HG03025 (cell line): Measurements from ENCODE around the gene PDE2A.

Experiments used
- ATAC-seq: cut with Tn5 transposase; IDR thresholded peaks from one replicate; pipeline ENCODE4 v1.9.1; 2021; ENCODE audit warnings: mild to moderate bottlenecking, moderate library complexity; ENCODE audit not compliant: unreplicated experiment, low FRiP score

Gene PDE2A

GRCh38 chr11:72665911-72666472, 8.2 kb downstream of the PDE2A start:
- ATAC-seq, result no peak

GRCh38 chr11:72662036-72662435, 12.2 kb downstream of the PDE2A start:
- no peak for ATAC-seq

GRCh38 chr11:72661486-72661885, 12.7 kb downstream of the PDE2A start:
- no peak for ATAC-seq

GRCh38 chr11:72658989-72659640, 15.1 kb downstream of the PDE2A start:
- ATAC-seq, result no peak

GRCh38 chr11:72657411-72658100, 16.7 kb downstream of the PDE2A start:
- ATAC-seq, result no peak

GRCh38 chr11:72655896-72656464, 18.2 kb downstream of the PDE2A start:
- no peak for ATAC-seq

GRCh38 chr11:72655014-72655413, 19.2 kb downstream of the PDE2A start:
- no peak for ATAC-seq

- ATAC-seq, result no peak
Measured at GRCh38 chr11:72653649-72654048, 20.6 kb downstream of the PDE2A start.

- no peak for ATAC-seq
Measured at GRCh38 chr11:72652873-72653630, 21.2 kb downstream of the PDE2A start.

GRCh38 chr11:72652133-72652532, 22.1 kb downstream of the PDE2A start:
- no peak for ATAC-seq

- no peak for ATAC-seq
Measured at GRCh38 chr11:72649215-72649976, 24.8 kb downstream of the PDE2A start.

GRCh38 chr11:72648384-72649136, 25.7 kb downstream of the PDE2A start:
- no peak for ATAC-seq

GRCh38 chr11:72647882-72648281, 26.3 kb downstream of the PDE2A start:
- no peak for ATAC-seq

- ATAC-seq, result no peak
Measured at GRCh38 chr11:72646472-72646871, 27.8 kb downstream of the PDE2A start.

- no peak for ATAC-seq
Measured at GRCh38 chr11:72646024-72646423, 28.2 kb downstream of the PDE2A start.

GRCh38 chr11:72643547-72643946, 30.7 kb downstream of the PDE2A start:
- no peak for ATAC-seq

GRCh38 chr11:72642884-72643522, 31.2 kb downstream of the PDE2A start:
- no peak for ATAC-seq

GRCh38 chr11:72642043-72642883, 32.0 kb downstream of the PDE2A start:
- no peak for ATAC-seq
